Dermis blood vessel endothelial cell (primary cell): ENCODE data around the gene INO80. TPM values are rescaled to one million over a fixed set of nuclear protein-coding genes. Genes with fewer than 3 reads are reported as not detected.
"Not testable (repeated sequence)": the region's sequence is repeated elsewhere in the genome, so short reads cannot be mapped to it uniquely, and the experiment has no call there.

Experiments used
- DNase-seq: peaks from one replicate; pipeline ENCODE4 v3.0.0; 2010
- total RNA-seq: library from RNA; depleted of rRNA; stranded (reverse); fragments of >200 nt; gene quantifications from 2 replicates; pipeline ENCODE4 v1.2.3, GENCODE V29; 2014

INO80 gene
- total RNA-seq, 1 donor from 2014 or later, result 26.2 TPM

- no peak for DNase-seq
Measured at GRCh38 chr15:41121951-41122350, 5.9 kb upstream of the INO80 start.

GRCh38 chr15:41116962-41117252 lies 827 bp upstream of the INO80 start:
- DNase-seq, result no peak

- peak; percentile 66 for DNase-seq
Measured at GRCh38 chr15:41115652-41116115, 396 bp downstream of the INO80 start.

- peak; percentile 63 for DNase-seq
Measured at GRCh38 chr15:41115161-41115651, 874 bp downstream of the INO80 start.

- DNase-seq, result no peak
Measured at GRCh38 chr15:41106947-41107346, 9.1 kb downstream of the INO80 start.

- no peak for DNase-seq
Measured at GRCh38 chr15:41105348-41106334, 10.4 kb downstream of the INO80 start.

GRCh38 chr15:41104234-41104633 lies 11.8 kb downstream of the INO80 start:
- DNase-seq, result peak; percentile 80

GRCh38 chr15:41102854-41103253 lies 13.2 kb downstream of the INO80 start:
- no peak for DNase-seq

GRCh38 chr15:41096178-41096577 lies 19.9 kb downstream of the INO80 start:
- no peak for DNase-seq

GRCh38 chr15:41085029-41085428 lies 31.1 kb downstream of the INO80 start:
- DNase-seq, result no peak

GRCh38 chr15:41080144-41080543 lies 35.9 kb downstream of the INO80 start:
- DNase-seq, result no peak

GRCh38 chr15:41079717-41080116 lies 36.4 kb downstream of the INO80 start:
- no peak for DNase-seq

GRCh38 chr15:41078879-41079278 lies 37.2 kb downstream of the INO80 start:
- DNase-seq, result not testable (repeated sequence)

- no peak for DNase-seq
Measured at GRCh38 chr15:41078125-41078524, 38.0 kb downstream of the INO80 start.

GRCh38 chr15:41073028-41073427 lies 43.1 kb downstream of the INO80 start:
- DNase-seq, result no peak

GRCh38 chr15:41072013-41072412 lies 44.1 kb downstream of the INO80 start:
- DNase-seq, result no peak

- no peak for DNase-seq
Measured at GRCh38 chr15:41066516-41066915, 49.6 kb downstream of the INO80 start.

GRCh38 chr15:41061667-41062066 lies 54.4 kb downstream of the INO80 start:
- DNase-seq, result no peak

GRCh38 chr15:41060505-41060904 lies 55.6 kb downstream of the INO80 start:
- no peak for DNase-seq

- DNase-seq, result no peak
Measured at GRCh38 chr15:41056810-41057209, 59.3 kb downstream of the INO80 start.

- no peak for DNase-seq
Measured at GRCh38 chr15:41055706-41056105, 60.4 kb downstream of the INO80 start.

GRCh38 chr15:41051139-41051538 lies 64.9 kb downstream of the INO80 start:
- no peak for DNase-seq

GRCh38 chr15:41048852-41049251 lies 67.2 kb downstream of the INO80 start:
- DNase-seq, result no peak

GRCh38 chr15:41048397-41048796 lies 67.7 kb downstream of the INO80 start:
- DNase-seq, result no peak
